ENCODE measurements around the gene EPHB2.

DNA sequence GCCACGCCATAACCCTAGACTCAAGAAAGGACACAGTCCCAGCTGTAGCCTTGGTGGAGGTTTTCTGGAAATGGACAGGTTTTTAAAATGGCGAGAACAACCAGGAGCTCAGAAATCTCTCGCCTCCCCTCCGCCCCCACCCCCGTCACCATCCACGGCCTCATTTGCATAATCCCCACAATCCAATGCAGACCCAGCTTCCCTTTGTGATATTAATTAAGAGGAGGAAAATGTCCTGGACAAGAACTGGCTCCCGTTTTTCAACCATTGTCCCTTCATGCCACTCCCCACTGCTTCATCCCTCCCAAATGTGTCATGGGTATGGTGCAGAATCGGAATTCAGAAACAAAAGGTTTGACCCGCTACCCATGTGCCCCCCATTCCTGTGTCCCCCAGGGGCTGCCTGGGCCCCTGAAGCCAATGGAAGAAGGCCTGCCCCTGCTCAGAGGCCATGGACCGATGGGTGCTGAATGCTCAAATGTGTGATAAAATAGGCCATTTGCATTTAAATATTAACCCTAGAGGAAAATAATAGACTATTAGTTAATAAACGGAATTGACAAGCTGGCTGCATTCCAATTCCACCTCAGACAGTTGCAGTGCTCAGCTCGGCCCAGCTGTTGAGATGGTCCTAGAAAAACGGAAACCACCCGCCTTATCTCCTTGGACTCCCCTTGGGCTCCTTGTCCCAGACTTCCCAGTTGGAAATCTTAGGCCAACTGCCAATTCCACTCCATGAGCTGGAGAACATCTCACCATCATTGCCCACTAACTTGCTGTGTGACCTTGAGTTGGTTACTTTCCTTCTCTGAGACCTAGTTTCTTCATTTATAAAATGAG is 10.7 kb upstream of the EPHB2 start:
- TF ChIP-seq POLR2A (IDR thresholded peaks at IDR 0.05; ENCODE audit: low read depth, low read length), result no peak
- TF ChIP-seq, protein P1, sequence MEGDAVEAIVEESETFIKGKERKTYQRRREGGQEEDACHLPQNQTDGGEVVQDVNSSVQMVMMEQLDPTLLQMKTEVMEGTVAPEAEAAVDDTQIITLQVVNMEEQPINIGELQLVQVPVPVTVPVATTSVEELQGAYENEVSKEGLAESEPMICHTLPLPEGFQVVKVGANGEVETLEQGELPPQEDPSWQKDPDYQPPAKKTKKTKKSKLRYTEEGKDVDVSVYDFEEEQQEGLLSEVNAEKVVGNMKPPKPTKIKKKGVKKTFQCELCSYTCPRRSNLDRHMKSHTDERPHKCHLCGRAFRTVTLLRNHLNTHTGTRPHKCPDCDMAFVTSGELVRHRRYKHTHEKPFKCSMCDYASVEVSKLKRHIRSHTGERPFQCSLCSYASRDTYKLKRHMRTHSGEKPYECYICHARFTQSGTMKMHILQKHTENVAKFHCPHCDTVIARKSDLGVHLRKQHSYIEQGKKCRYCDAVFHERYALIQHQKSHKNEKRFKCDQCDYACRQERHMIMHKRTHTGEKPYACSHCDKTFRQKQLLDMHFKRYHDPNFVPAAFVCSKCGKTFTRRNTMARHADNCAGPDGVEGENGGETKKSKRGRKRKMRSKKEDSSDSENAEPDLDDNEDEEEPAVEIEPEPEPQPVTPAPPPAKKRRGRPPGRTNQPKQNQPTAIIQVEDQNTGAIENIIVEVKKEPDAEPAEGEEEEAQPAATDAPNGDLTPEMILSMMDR (IDR thresholded peaks at IDR 0.05; ENCODE audit: extremely low read depth in 1 of 2, insufficient read depth in 1 of 2, low read depth in 1 of 2, low read length in 2 of 2), result no peak
- TF ChIP-seq POLR2AphosphoS5 (IDR thresholded peaks at IDR 0.05; ENCODE audit: insufficient read depth, low read depth, low read length), result no peak
- TF ChIP-seq FOS (IDR thresholded peaks at IDR 0.05; ENCODE audit: borderline replicate concordance, insufficient read depth, low read length), result no peak
- no peak for TF ChIP-seq EZH2 (IDR thresholded peaks at IDR 0.05; ENCODE audit: borderline replicate concordance, low read depth, low read length, severe bottlenecking)
- no peak for TF ChIP-seq GATA2 (IDR thresholded peaks at IDR 0.05; ENCODE audit: insufficient read depth, insufficient read length, low read depth, low read length)
- no peak for TF ChIP-seq MYC (IDR thresholded peaks at IDR 0.05; ENCODE audit: low read depth, low read length)
